Embryonic facial prominence (tissue), 1 donor: Measurements from ENCODE around the gene RPA1.
"Not testable (repeated sequence)": the region's sequence is repeated elsewhere in the genome, so short reads cannot be mapped to it uniquely, and the experiment has no call there.

ENCODE experiments used
- DNase-seq: peaks from one replicate; pipeline ENCODE4 v3.0.0-alpha.2; 2016; ENCODE audit errors: extremely low spot score

RPA1 gene

DNA sequence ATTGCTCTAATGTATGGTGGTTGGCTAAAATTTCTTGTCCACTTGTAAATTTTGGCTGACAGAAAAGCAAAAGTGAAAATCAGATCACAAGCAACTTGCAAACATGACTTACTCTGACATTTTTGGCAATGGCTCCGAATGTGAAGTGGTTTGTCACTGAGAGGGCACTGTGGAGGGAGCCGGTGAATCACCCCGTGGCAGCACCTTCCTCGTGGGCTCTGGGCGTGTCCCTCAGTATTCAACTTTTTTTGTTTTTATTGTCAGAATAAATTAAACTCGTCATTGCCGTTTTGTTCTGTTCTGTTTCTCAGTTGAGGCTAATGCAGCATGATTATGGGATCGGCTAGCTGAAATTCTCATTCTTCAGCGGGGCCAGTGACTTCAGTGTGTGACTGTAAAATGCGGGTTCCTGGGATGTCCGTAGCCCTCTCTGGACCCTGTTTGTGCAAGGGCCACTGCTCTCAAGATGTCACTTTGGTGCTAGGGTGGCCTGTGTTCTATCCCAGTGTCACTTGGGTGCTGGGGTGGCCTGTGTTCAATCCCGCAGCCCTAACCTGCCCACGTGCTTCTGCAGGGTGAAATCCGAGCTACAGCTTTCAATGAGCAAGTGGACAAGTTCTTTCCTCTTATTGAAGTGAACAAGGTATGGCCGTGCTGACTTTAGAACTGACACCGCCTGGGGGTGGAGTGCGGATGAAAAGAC, 48.8 kb downstream of the RPA1 start:
- no peak for DNase-seq

DNA sequence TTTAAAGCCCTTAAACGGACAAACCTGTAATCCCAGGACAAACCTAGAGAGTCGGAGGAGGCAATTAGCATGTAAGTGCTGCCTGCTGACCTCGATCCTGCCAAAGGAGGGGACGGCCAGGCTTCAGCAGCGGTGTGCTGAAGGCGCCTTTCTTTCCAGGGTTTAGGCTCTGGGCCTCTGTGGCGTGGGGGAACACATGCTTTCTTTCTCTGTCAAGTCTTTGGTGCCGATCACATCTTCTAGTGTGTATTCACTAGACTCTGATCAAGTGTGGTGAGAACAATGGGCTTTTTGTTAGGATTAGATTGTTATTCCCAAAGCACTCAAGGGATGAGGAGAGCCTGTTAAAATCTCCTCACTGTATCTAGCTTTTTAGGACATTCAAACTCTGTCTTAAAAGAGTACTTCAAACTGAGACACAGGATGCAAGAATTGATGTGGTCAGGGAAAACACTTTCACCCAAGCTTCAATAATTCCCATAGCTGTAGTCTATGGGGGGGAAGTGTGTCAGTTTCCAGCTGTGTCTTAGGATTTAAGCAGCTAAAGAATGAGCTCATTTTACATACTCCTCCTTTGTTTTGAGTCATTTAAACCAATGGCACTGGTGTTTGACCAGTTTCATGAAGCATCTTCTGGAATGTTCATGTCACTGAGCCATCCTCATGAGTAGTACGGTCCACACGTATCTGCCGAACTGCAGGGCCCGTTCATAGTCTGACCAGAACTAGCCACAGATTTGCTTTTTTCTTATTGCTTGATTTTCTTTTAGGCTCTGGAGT, 51.2 kb downstream of the RPA1 start:
- no peak for DNase-seq

DNA sequence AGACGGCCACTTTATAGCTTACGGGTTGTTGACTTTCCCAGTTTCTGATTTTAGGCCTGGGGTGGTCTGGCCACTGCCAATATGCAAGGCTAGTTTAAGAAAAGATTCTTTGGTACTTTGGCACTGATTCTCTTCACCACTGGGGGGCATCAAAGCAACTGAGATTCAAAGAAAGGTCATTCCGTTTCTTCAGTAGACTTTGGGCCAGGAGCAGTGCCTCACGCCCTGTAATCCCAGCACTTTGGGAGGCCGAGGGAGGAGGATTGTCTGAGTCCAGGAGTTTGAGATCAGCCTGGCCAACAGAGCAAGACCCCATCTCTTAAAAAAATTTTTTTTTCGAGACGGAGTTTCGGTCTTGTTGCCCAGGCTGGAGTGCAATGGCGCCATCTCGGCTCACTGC, 53.0 kb downstream of the RPA1 start:
- no peak for DNase-seq

DNA sequence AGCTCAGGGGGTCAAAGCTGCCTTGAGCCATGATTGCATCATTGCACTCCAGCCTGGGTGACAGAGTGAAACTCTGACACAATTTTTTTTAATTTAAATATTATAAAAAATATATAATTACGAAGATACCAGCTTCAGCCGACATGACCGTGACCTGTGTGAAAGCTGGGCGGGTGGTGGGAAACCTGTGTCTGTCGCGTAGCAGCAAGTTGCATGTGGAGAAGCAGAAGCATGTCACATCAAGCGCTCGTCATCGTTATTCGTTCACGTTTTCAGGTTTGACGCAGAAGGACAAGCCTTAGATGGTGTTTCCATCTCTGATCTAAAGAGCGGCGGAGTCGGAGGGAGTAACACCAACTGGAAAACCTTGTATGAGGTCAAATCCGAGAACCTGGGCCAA, 53.7 kb downstream of the RPA1 start:
- DNase-seq = no peak

DNA sequence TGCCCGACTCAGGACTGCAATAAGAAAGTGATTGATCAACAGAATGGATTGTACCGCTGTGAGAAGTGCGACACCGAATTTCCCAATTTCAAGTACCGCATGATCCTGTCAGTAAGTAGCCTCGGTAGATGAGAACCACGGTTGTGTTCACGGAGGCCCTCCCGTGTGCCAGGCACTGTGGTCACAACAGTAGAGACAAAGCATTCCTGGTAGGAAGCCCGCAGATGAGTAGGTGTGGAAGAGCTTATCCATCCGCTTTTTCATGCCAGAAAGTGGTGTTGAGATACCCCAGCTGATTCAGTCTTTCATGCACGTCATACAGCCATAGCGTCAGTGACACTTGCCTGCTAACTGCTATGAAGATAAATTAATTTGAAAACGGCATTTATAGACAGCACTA, 58.9 kb downstream of the RPA1 start:
- DNase-seq = no peak

DNA sequence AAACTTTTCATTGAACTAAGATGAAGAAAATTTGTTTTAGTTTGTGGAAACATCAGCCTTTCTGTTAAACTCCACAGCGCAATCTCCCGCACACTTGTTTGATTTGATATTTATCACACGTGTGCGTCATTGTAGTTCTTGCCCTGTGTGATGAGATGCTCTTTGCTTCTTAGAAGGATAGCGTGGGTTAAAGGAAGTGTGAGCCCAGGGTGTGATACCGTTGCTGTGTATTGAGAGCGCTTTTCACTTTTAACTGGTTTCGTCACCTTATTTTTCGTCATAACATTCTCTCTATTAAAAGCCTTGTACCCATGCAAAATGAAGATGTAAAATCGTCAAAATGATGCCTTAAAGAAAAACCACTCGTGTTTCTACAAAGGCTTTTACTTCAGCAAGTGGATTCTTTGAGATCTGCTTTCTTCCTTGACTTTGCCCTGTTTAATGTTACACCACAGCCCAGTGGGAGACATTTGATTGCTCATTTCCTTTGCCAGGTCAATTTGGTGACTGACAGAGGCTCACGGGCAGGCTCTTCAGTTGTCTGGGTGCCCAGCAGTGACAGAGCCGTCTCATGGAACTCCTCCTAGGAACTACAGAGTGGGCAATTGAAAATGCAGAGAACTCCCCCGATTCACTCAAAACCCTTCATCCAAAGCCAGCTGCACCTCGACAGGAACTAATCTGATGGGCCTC, 61.1 kb downstream of the RPA1 start:
- no peak for DNase-seq

DNA sequence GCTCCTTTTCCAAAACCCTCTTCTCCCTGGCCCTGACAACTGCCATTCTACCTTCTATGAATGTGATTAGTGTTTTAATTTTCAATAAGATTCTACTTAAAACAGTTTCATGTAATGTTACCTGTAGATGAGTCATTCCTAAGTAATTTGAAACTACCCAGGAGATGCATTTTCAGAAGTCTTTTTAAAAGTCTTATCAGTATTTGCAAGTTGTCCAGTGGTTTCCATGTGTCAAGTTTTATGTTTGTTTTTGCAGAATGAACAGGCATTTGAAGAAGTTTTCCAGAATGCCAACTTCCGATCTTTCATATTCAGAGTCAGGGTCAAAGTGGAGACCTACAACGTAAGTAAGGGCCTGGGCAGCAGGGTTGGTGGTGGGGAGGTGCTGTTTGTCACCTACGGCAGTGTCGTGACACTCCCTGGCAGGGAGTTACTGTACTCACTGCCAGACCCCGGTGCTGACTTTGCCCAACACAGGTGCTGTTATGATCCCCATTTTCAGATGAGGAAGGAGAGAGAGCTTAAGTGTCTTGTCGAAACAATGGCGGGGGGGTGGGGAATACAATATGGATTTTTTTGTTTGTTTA, 65.0 kb downstream of the RPA1 start:
- DNase-seq = no peak

DNA sequence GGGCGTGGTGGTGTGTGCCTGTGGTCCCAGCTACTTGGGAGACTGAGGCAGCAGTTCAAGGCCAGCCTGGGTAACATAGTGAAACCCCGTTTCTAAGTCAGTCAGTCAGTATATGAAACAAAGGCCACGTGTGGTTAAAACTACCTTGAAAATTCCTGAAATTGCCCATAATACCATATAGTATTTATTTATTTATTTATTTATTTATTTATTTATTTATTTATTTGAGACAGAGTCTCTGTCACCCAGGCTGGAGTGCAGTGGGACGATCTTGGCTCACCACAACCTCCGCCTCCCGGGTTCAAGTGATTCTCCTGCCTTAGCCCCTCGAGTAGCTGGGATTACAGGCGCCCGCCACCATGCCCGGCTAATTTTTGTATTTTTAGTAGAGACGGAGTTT, 65.7 kb downstream of the RPA1 start:
- not testable (repeated sequence) for DNase-seq

DNA sequence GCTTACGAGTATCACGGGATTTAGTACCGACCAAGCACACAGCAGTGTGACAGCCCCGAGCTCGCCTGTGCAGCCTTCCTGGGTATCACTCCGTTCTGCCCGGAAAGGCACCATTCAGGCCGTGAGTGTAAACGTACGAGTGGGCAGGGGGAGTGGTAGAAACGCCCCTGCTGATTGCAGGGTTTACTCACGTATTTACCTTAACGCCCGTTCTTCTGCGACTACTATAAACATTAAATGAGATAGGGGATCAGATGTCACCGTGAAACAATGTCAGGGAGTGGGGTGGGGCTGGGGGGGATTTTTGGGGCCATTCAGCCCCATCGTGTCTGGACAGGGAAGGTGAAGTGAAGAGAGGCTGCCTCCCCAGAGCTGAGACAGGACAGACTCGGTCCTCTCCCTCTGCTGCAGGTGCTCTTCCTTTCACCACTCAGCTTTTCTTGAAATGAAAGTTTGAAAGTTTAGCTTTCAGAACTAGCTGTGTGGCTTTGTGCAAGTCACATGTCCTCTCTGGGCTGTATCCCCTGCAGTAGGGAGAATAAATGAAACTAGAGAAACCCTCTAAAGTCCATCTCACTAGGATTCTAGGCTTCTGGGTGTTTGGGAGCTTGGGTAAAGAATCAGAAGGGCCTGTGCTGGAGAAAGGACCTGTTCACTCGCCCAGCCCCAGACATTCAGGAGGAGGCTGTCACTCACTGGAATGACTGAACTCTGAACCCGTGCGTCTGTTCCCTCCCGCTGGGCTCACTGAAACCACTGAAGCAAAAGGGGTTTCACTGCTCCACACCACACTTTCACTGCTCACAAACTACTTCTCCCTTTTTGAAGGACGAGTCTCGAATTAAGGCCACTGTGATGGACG, 66.7 kb downstream of the RPA1 start:
- DNase-seq = no peak

DNA sequence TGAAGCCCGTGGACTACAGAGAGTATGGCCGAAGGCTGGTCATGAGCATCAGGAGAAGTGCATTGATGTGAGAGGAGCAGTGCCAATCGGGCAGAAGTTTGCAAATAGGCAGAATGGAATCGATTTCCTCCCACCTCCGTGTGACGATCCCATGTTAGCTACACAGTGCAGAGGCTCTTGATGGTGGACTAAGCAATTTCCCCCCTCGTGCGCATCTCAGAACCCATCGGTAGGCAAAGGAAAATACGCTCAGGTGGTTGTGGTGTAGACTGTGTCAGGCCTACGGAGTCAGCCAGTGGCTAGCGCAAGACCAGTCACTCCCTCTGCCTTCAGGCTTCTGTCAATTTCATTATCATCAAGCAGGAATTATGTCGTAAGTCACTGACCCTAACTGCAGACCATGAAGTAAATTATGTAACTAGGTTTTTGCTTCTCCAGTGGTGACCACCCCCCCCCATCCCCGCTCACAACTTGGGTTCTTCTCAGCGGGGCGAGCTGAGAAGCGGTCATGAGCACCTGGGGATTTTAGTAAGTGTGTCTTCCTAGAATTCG, 67.4 kb downstream of the RPA1 start:
- DNase-seq = no peak

DNA sequence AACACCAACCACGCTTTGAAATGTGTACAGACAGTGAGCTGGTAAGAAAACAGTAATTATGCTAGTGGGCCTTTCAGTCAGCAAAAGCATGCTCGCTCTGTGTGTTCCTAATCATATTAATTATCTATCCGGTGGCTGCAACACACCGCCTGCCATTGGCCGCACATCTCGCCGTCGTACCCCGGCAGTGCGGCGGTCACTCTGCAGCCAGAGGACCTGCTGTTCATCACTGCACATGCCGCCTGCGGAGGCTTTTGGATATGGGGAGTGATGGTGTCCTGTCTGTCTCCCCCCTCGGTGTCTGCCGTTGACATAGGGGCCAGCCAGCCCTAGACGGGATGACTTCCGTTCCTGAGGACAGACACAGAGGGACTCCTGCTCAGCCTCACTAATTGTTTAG, 68.5 kb downstream of the RPA1 start:
- DNase-seq = no peak

DNA sequence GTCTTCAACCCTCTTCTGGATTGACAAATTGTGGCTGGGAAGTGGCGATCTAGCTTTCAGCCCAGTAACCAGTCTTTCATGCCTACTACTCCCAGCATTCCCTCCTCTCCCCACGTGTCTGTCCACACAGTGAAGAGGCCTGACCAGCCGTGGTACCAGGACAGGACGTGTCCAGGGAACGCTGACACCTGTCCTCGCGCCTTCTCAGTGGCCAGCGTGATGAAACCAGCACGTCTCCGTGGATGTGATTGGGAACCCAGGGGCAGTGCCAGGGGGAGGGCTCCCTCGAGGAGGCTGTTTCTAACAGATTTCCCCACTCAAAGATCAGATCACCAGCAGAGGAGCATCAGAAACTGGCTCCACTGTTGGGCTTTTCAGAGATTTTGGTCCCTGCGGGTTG, 69.1 kb downstream of the RPA1 start:
- DNase-seq = no peak

DNA sequence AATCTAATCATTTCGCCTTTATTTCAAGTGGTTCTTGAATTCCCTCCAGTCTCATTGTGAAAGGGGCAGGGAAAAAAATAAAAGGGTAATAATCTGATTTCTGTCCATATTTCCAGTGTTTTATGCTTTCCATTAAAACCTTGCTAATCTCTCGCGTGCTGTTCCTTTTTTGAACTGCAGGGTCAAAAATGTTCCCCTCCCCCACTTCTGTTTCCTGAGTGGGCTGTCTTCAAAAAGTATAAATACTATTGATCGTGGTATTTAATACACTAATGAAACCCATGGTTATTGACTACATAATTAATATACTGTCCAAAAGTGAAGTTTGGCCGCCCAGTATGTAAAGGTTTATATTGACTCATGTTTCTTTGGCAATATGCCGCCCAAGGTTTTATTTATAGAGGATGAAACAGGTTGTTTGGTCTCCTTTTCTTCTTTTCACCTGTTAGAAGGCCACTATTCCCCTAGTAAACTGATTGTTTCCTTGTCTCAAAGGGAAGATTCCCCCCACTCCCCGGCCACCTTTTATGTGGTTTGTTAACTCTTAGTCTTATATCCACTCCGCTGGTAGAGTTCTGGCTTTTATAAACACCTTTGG, 69.7 kb downstream of the RPA1 start:
- DNase-seq = no peak

DNA sequence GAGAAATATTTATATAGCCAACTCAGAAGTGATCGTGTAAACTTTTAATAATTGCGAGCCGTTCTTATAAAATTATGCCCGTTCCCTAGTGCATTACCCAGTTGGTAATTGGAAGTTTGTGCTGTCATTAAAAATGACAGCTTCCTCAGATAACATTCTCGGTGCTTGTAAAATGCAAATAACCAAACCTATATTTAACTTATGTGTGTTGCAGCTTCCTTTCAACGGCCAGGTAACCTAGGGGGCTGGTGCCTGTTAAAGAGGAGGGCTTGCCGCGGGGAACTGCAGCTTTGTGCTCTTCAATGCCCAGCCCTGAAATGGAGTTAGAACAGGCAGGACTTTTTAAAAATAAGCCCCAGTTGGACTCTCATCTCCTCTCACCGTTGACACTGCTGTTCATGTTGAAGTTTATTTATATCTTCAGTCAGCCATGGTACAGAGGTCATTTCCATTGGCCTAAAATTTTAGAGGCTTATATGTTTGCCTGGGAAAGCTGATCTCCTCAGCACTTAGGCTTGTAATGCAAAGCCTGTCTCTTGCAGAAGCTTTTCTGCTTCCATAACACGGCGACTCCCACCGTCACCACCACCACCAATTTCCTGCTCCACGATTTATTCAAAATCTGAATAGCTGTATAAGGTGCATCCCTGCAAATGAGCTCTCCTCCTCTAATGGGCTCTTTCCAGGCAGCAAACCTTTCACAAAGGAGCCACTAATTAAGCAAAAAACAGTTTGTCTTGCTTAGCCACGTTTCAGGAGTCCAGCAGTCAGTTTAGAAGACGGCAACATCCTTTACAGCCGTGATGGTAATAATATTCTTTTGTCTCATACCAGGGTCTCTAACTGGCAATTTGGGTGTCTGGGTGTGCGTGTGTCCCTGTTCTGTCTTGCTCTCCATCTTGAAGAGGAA, 74.7 kb downstream of the RPA1 start:
- no peak for DNase-seq

DNA sequence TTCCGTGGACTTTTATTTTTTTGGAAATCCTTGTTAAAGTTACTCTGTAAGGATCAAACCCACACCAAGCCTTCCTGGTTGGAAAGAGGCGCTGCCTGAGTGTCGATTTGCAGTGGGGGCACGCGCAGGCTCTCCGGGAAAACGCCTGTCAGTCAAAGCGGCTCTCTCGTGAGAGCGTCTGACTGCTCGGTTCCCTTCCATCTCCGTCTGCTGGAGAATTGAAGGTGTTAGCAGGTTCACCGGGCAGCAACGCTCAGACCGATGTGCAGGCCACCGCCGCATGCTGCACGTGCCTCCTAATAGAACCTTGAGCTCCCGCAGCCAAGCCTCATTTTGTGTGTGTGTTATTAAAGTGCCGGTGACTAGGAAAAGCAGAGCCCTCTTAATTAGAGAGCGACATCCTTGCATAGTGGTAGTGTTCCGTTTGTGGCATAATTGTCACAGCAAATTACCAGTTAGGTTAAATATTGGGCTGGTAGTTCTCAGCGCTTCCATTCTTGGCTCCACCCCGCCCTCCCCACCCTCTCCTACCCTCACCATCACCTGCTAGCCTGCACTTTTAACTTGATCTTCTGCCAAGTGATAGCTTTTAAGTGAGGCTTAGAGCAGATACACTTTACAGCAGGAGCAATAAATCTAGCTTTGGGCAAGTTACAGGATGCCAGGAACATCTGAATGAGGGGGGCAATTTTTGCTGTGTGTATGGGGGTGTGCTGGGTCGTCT, 75.5 kb downstream of the RPA1 start:
- no peak for DNase-seq

DNA sequence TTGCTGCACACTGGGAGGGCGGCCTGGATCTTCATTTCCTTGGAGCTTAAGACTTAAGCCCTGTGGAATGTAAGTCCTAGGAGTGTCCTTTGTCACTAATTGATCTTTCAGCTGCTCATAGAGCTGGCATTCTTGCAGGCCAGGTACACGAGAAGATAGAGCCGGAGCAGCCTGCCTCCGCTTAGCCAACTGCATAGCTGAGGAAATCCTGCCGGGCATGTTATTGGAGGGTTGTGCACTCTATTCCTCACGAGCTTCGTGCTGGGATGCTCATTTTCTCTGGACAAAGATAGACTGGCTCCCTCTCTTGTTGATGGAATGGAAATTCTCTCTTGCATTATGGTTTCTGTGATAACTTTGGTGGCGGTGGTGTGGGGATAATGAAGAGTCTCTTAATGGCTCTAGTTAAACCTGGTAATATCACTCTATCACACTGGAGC, 76.9 kb downstream of the RPA1 start:
- DNase-seq = no peak

DNA sequence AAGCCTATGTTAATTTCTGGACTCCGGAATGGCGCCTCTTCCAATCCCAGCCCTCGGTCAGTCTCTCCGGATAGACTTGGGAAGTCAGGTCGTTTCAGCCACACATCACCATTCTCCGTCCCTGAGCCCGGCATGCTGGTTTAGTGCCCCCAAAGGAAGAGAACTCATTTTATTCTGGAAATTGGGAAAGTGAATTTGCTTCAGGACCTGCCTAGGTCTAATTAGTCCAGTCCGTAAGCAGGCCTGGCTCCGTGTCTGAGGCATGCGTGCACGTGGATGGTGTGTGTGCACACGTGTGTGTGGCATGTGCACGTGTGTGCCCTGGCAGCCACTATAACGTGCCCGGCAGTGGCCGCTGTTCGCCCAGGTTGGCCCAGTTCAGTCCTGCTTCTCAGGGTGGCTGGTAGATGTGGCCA, 77.4 kb downstream of the RPA1 start:
- DNase-seq = no peak

DNA sequence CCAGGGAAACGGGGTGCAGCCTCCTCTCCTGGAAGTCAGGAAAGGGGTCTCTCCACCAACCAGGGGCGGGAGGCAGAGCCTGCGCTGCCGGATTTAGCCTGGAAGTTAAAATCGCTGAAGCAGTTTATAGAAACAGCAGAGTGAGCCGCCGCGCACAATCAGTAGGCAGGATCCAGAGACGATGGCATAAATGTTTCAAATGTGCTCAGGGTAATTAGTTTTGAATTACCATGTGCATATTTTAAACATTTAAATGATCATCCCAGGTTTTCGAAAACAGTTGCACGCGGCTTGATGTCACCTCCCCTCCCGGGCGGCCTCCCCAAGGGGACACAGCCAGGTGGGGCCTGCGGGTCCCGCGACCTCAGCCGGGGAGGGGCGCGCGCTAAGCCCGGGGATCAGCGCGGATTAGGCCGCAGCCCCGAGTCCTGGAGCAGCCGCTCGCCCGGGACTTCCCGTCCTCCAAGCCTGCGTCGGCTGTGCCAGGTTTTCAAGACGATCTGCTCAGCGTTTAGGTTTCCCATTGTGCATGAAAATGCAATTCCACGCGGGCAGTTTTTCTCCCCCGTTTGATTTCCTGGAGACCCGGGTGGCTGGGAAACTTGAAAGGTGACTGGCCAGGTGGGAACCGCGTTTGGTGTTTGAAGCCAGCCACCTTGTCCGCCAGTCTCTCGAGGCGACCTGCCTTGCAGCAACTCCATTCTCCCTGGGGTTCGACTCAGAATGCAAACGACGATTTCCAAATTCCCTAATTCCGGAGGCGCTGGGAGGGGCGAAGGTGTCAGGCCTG, 78.3 kb downstream of the RPA1 start:
- DNase-seq = no peak
